Epithelial cell of proximal tubule (primary cell): ENCODE data around the gene BCL2L1. TPM values are rescaled to one million over a fixed set of nuclear protein-coding genes. Genes with fewer than 3 reads are reported as not detected.

Source experiments
- DNase-seq: peaks from one replicate; pipeline ENCODE4 v3.0.0-alpha.2; 2011; ENCODE audit warnings: low read depth
- H3K4me3 ChIP-seq: 2 replicates; pipeline ENCODE4 v1.5.1; 2011; ENCODE audit warnings: low read depth, mild to moderate bottlenecking, low read length
- total RNA-seq: library from RNA; depleted of rRNA; stranded (reverse); fragments of >200 nt; gene quantifications from 2 replicates; pipeline ENCODE4 v1.2.3, GENCODE V29; 2015
- TF ChIP-seq, protein P1 (sequence below): conservative IDR thresholded peaks from 2 replicates; pipeline ENCODE4 v1.5.1; 2012; ENCODE audit warnings: low read depth, mild to moderate bottlenecking, low read length

The BCL2L1 gene
- total RNA-seq, 1 donor from 2014 or later = 209 TPM

DNA sequence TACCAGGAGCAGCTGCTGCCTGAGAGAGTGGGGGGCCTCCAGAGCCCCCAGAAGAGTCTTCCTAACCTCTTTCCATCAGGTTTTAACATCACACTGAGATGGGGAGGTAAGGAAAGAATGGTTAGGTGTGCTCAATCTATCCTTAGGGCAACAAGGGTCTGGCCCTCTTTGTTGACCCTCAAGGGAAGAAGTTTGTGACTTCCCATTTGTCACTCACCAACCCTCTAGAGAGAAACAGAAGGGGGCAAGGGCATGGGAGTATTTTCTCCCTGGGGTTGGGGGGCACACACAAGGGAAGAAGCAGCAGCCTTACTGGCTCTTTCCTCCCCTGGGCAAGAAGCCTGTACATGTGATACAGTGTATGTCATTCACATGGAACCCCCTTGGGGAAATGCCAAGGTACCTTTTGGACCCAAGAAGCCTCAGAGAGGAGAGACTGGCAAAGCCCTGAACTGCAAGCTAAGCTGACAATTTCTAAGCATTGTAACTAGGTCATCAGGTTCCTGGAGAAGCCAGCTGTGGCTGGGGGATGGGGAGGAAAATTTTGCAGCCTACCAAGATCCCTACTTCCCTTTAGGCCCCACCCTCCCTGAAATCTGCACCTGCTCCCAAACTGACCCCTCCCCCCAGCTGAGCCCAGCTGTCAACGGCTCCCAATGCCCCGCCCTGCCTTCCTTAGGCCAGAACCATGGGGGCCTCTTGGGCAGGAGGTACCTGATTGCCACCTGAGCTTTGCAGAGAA lies 14.5 kb downstream of the BCL2L1 start:
- no peak overlapping the region for H3K4me3 ChIP-seq

DNA sequence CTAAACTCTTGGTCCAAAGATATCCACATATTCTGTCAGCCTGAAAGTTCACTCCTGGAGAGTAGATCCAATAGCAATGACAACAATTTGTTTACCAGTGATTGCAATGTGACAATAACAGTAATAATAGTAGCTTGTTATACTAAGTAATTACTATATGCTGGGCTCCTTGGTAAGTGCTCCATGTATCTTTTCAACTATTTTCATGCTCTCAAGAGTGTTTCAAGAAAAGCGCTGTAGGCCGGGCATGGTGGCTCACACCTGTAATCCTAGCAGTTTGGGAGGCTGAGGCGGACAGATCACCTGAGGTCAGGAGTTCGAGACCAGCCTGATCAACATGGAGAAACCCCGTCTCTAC lies 15.4 kb downstream of the BCL2L1 start:
- TF ChIP-seq, protein P1, sequence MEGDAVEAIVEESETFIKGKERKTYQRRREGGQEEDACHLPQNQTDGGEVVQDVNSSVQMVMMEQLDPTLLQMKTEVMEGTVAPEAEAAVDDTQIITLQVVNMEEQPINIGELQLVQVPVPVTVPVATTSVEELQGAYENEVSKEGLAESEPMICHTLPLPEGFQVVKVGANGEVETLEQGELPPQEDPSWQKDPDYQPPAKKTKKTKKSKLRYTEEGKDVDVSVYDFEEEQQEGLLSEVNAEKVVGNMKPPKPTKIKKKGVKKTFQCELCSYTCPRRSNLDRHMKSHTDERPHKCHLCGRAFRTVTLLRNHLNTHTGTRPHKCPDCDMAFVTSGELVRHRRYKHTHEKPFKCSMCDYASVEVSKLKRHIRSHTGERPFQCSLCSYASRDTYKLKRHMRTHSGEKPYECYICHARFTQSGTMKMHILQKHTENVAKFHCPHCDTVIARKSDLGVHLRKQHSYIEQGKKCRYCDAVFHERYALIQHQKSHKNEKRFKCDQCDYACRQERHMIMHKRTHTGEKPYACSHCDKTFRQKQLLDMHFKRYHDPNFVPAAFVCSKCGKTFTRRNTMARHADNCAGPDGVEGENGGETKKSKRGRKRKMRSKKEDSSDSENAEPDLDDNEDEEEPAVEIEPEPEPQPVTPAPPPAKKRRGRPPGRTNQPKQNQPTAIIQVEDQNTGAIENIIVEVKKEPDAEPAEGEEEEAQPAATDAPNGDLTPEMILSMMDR = no peak

More for the DNA sequence above, 14.5 kb downstream of the BCL2L1 start:
- DNase-seq = no peak
- TF ChIP-seq, protein P1 = no peak

DNA sequence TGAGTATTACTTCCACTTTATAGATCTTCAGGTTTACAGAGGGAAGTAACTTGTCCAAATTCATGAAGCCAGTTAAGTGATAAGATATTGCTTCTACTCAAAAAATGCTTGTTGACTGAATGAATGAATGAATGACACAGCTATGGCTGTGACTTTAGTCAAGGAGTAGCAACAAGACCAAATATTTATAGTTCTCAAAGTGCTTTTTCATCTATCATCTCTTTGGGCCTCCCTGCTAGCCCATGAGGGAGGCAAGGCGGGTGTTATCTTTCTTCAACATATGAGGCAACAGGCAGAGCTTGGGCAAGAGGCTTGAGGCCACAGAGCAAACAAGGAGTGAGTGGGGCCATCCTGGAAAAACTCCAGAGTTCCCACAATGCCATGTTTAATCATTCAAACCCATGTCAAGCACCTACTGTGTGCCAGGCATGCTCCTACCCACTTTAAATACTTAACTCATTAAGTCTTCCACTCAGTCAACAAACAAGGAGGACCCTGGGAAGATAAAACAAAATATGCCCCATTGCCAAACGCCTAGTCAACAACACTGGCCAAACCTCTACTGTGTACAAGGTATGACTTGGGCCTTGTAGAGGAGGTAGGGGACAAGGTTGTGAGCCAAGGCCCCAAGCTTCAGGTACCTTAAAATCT lies 15.9 kb downstream of the BCL2L1 start:
- TF ChIP-seq, protein P1 = no peak
- DNase-seq = no peak
- no peak overlapping the region for H3K4me3 ChIP-seq

More for the DNA sequence above, 15.4 kb downstream of the BCL2L1 start:
- no peak overlapping the region for H3K4me3 ChIP-seq
- DNase-seq = no peak

DNA sequence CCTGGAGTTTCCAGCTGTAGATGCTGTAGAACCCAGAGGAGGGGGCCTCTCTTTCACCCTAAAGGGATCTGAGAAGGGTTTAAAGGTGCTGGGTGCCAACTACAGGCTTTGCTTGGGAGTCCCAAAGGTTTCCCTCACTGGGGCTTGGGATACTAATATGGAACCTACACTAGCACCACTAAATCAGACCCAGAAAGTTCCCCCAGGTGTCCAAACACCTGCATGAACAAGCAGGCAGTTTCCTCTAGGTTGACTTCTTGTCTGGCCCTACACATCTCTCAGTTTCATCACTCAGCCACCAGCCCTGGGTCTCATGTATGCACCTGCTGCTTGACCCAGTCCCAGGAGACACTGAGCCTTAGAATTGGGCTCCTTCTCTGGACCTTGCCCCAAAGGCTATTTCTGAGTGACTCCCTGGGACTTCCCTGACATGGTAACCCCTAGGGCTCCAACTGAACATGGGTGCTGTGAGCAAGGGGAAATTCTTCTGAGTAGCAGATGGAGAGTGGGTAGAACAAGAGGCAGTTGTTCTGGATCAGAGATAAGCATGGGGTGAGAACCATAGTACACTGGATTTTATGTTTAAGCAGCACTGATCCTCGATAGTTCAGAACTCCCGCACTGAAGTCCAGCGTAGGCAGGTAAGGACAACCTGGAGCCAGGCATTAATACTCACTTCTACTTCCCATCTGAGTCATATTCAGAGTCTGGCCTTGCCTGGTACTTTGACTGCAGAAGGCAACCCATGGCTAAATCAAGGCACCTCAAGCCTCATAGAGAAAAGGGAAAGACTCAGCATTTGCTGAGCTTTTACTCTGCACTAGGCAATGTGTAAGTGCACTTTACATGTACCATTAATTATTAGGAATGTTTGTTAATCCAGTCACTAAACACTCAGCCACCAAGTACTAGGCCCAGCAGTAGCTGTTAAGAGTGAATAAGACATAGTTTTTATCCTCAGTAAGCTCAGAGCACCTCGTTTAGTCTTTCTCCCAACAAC lies 16.8 kb downstream of the BCL2L1 start:
- no peak for DNase-seq
- TF ChIP-seq, protein P1 = no peak
- no peak overlapping the region for H3K4me3 ChIP-seq

DNA sequence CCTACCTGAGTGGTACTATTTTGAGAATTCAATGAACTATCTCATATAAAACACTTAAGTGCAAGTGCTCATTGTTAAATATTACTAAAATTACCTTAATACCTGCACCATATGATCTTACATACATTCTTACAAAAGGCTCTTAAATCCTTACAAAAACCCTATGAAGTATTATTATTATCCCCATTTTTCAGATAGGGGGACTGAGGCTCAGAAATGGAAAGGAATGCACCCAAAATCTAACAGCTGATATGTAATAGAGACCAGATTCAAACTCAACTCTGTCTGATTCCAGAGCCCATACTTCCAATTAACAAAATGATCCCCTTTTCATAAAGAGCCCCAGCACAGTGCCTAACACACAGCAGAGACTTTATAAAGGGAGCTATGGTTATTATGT lies 17.5 kb downstream of the BCL2L1 start:
- H3K4me3 ChIP-seq = no peak overlapping the region
- TF ChIP-seq, protein P1 = no peak
- DNase-seq = no peak

DNA sequence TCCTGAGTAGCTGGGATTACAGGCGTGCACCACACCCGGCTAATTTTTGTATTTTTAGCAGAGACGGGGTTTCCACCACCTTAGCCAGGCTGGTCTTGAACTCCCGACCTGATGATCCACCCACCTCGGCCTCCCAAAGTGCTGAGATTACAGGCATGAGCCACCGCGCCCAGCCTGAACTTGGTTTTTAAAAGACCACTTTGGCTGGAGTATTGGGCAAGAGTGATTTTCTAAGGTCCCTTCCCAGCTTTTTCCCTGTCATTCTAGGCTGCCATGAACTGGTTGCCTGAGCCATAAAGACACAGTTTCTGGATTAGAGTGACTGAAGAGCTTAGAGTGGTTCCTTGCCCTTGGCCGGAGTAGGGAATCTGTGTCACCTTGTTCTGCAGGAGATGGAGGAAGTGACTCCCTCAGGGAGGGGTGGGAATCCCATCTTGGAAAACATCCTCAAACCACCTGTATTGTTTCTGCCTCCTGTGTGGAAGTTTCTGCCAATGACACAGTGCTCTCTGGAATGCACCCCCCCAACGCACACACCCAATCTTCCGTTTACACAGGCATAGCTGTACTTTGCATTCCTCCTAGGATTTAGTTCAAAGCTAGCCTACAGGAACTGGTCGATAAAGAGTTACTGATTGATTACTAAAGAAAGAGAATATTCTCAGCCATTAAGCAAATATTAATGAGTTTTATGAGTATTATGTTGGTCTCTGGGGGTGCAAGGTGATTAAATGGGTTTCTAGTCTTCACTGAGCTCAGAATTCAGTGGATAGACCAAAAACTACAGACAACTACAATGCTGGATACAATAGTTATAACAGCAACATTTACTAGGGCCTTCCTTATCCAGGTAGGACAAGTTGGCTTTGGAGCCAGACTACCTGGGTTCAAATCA lies 18.2 kb downstream of the BCL2L1 start:
- DNase-seq = peak; percentile 79
- TF ChIP-seq, protein P1 = no peak
- H3K4me3 ChIP-seq = no peak overlapping the region
